ENCODE data around the gene FAM32A. TPM values are rescaled to one million over a fixed set of nuclear protein-coding genes. Genes with fewer than 3 reads are reported as not detected.

Gene FAM32A
- total RNA-seq, 1 donor from 2014 or later: 106 TPM

DNA sequence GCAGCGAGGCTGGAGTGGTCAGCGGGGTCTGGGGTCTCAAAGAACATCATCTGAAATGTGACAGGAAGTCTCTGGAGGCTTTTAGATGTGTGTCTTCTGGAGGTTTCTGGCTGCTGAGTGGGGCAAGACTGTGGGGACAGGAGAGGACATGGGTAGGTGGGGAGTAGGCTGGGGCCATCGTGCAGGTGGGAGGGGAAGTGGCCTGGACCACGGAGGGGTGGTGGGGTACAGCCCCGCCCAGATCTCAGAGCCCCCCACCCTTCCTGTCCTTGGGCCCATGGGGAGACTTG lies 18.7 kb downstream of the FAM32A start:
- Histone ChIP-seq H3K4me3 (ENCODE audit: insufficient read depth, low read depth, low read length) (no peak overlapping the region), H3K4me2 (ENCODE audit: low read length) (no peak overlapping the region), H3K4me1 (ENCODE audit: insufficient read depth, low read length) (peaks cover 3% of the 10 kb centered on the region), H3K79me2 (ENCODE audit: insufficient read depth, low read length) (peaks cover 51% of the 10 kb centered on the region), H4K20me1 (ENCODE audit: insufficient read depth, low read length) (peaks cover 71% of the 10 kb centered on the region), H3K36me3 (ENCODE audit: insufficient read depth, low read length) (peaks cover 24% of the 10 kb centered on the region), H3K27me3 (ENCODE audit: insufficient read depth, low read length) (no peaks in the 10 kb centered on the region), H2AFZ (ENCODE audit: low read depth, low read length) (no peak overlapping the region), H3K9ac (ENCODE audit: low read length) (no peak overlapping the region), H3K9me3 (ENCODE audit: insufficient read depth, low read depth, low read length) (no peaks in the 10 kb centered on the region), H3K27ac (ENCODE audit: low read depth, low read length) (no peak overlapping the region)
- H3K36me3 Mint-ChIP-seq (ENCODE audit: low read depth, unreplicated experiment): peaks cover 22% of the 10 kb centered on the region
- H3K27ac Mint-ChIP-seq (ENCODE audit: unreplicated experiment): no peak overlapping the region
- no peak overlapping the region for H3K4me3 Mint-ChIP-seq (ENCODE audit: unreplicated experiment)
- TF ChIP-seq EZH2 (IDR thresholded peaks at IDR 0.05; ENCODE audit: insufficient read depth, low read length): no peak
- TF ChIP-seq, protein P1, sequence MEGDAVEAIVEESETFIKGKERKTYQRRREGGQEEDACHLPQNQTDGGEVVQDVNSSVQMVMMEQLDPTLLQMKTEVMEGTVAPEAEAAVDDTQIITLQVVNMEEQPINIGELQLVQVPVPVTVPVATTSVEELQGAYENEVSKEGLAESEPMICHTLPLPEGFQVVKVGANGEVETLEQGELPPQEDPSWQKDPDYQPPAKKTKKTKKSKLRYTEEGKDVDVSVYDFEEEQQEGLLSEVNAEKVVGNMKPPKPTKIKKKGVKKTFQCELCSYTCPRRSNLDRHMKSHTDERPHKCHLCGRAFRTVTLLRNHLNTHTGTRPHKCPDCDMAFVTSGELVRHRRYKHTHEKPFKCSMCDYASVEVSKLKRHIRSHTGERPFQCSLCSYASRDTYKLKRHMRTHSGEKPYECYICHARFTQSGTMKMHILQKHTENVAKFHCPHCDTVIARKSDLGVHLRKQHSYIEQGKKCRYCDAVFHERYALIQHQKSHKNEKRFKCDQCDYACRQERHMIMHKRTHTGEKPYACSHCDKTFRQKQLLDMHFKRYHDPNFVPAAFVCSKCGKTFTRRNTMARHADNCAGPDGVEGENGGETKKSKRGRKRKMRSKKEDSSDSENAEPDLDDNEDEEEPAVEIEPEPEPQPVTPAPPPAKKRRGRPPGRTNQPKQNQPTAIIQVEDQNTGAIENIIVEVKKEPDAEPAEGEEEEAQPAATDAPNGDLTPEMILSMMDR (IDR thresholded peaks at IDR 0.05; ENCODE audit: insufficient read depth, low read depth, low read length): no peak
- no peaks in the 10 kb centered on the region for H3K9me3 Mint-ChIP-seq (ENCODE audit: unreplicated experiment)
- FAIRE-seq: no peak
- no peaks in the 10 kb centered on the region for H3K27me3 Mint-ChIP-seq (ENCODE audit: low read depth, unreplicated experiment)
- H3K4me1 Mint-ChIP-seq (ENCODE audit: low read depth, unreplicated experiment): peaks cover 14% of the 10 kb centered on the region
- DNase-seq (ENCODE audit: low read depth): no peak

DNA sequence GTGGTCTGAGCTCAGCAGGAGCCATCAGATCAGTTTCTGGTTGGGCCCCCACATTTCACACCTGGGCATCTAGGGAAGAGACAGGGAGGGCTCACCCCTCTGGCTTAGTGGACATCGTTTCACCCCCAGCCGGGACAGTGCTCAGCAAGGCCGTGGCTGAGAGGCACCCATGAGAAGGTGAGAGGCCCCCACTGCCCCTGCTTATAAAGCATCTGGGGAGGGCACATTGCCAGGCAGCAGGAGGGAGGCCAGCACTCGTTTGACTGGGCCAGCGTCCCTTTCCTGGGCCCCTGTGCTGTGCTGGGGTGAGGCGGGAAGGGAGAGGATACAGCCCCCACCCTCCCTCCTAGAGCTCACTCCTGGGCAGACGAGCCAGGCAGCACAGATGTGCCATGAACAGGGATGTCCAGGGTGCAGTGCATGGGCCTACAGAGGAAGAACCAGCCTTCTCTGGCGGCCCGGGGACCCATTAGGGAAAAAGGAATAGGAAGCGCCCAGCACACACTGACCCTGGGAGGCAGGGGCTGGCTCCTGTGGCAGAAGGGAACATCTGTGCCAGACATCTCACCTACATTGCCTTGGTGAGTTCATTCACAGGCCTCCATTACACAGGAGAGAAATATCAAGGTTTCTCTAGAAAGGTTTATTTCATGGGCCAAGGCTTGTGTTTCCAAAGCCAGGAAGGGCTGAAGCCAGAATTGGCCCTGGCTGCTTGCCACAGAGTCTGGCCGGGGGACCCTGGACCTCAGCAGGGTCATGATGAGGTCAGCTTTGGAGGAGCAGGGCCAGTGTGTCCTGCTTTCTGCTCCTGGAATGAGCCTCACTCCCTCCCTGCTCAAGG lies 20.2 kb downstream of the FAM32A start:
- TF ChIP-seq, protein P1 (IDR thresholded peaks at IDR 0.05; ENCODE audit: insufficient read depth, low read depth, low read length): no peak
- no peak for TF ChIP-seq EZH2 (IDR thresholded peaks at IDR 0.05; ENCODE audit: insufficient read depth, low read length)
- H3K27me3 Mint-ChIP-seq (ENCODE audit: low read depth, unreplicated experiment): no peaks in the 10 kb centered on the region

DNA sequence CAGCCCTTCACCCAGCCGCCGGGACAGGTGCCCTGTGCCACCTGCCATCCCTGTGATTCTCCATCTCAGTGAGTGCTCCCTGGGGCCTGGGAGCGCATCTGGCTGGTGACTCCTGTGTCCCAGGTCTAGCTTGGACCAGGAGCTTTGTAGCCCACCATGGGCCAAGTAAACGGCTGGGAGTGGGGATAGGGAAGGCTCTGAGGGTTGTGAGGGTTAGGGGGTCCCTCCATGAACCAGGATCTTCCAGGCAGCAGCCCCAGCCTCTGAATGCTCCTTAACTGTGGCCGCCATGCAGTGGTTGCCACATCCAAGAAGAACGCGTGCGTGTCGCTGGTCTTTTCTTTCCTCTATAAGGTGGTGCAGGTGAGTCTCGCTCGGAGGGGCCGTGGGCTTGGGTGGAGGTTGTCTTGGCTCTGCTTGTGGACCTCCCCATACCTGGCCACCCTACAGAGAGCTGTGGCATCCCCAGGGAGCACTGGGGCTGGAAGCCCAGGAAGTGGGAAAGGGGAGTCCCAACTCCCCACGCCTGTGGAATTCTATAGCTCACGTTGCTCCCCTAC lies 20.9 kb downstream of the FAM32A start:
- Mint-ChIP-seq H3K27ac (ENCODE audit: unreplicated experiment) (no peak overlapping the region), H3K4me3 (ENCODE audit: unreplicated experiment) (no peak overlapping the region), H3K27me3 (ENCODE audit: low read depth, unreplicated experiment) (no peaks in the 10 kb centered on the region), H3K4me1 (ENCODE audit: low read depth, unreplicated experiment) (peaks cover 8% of the 10 kb centered on the region), H3K9me3 (ENCODE audit: unreplicated experiment) (no peaks in the 10 kb centered on the region), H3K36me3 (ENCODE audit: low read depth, unreplicated experiment) (peaks cover 31% of the 10 kb centered on the region)
- DNase-seq (ENCODE audit: low read depth) (no peak), FAIRE-seq (no peak)
- no peak overlapping the region for H3K9ac ChIP-seq (ENCODE audit: low read length)
- H3K4me2 ChIP-seq (ENCODE audit: low read length): no peak overlapping the region
- H3K27ac ChIP-seq (ENCODE audit: low read depth, low read length): no peak overlapping the region
- H2AFZ ChIP-seq (ENCODE audit: low read depth, low read length): no peak overlapping the region
- H3K9me3 ChIP-seq (ENCODE audit: insufficient read depth, low read depth, low read length): no peaks in the 10 kb centered on the region
- TF ChIP-seq, protein P1 (IDR thresholded peaks at IDR 0.05; ENCODE audit: insufficient read depth, low read depth, low read length): no peak
- TF ChIP-seq EZH2 (IDR thresholded peaks at IDR 0.05; ENCODE audit: insufficient read depth, low read length): no peak
- H3K27me3 ChIP-seq (ENCODE audit: insufficient read depth, low read length): no peaks in the 10 kb centered on the region
- H3K4me3 ChIP-seq (ENCODE audit: insufficient read depth, low read depth, low read length): no peak overlapping the region
- H3K4me1 ChIP-seq (ENCODE audit: insufficient read depth, low read length): no peaks in the 10 kb centered on the region
- peaks cover 61% of the 10 kb centered on the region for H4K20me1 ChIP-seq (ENCODE audit: insufficient read depth, low read length)
- peaks cover 39% of the 10 kb centered on the region for H3K79me2 ChIP-seq (ENCODE audit: insufficient read depth, low read length)
- peaks cover 41% of the 10 kb centered on the region for H3K36me3 ChIP-seq (ENCODE audit: insufficient read depth, low read length)

More for the DNA sequence above, 20.2 kb downstream of the FAM32A start:
- H3K4me3 Mint-ChIP-seq (ENCODE audit: unreplicated experiment): no peak overlapping the region
- H3K9me3 Mint-ChIP-seq (ENCODE audit: unreplicated experiment): no peaks in the 10 kb centered on the region
- peaks cover 27% of the 10 kb centered on the region for H3K36me3 Mint-ChIP-seq (ENCODE audit: low read depth, unreplicated experiment)
- peaks cover 45% of the 10 kb centered on the region for H3K79me2 ChIP-seq (ENCODE audit: insufficient read depth, low read length)
- H2AFZ ChIP-seq (ENCODE audit: low read depth, low read length): no peak overlapping the region
- H3K4me3 ChIP-seq (ENCODE audit: insufficient read depth, low read depth, low read length): no peak overlapping the region
- no peak for FAIRE-seq
- no peaks in the 10 kb centered on the region for H3K4me1 ChIP-seq (ENCODE audit: insufficient read depth, low read length)
- H3K27ac Mint-ChIP-seq (ENCODE audit: unreplicated experiment): no peak overlapping the region
- no peaks in the 10 kb centered on the region for H3K9me3 ChIP-seq (ENCODE audit: insufficient read depth, low read depth, low read length)
- H3K36me3 ChIP-seq (ENCODE audit: insufficient read depth, low read length): peaks cover 38% of the 10 kb centered on the region
- H3K4me2 ChIP-seq (ENCODE audit: low read length): no peak overlapping the region
- H3K27ac ChIP-seq (ENCODE audit: low read depth, low read length): no peak overlapping the region
- H3K4me1 Mint-ChIP-seq (ENCODE audit: low read depth, unreplicated experiment): peaks cover 11% of the 10 kb centered on the region
- H3K9ac ChIP-seq (ENCODE audit: low read length): no peak overlapping the region
- DNase-seq (ENCODE audit: low read depth): no peak
- no peaks in the 10 kb centered on the region for H3K27me3 ChIP-seq (ENCODE audit: insufficient read depth, low read length)
- peaks cover 61% of the 10 kb centered on the region for H4K20me1 ChIP-seq (ENCODE audit: insufficient read depth, low read length)

Data from astrocyte (in vitro differentiated cells and primary cell).